Activated CD4-positive, alpha-beta T cell treated with anti-CD3 and anti-CD28 coated beads for 48 hours (primary cell): ENCODE data around the gene MRPS9.

Experiments
- DNase-seq: peaks from one replicate; pipeline ENCODE4 v3.0.0-alpha.2; 2020

Gene MRPS9

DNA sequence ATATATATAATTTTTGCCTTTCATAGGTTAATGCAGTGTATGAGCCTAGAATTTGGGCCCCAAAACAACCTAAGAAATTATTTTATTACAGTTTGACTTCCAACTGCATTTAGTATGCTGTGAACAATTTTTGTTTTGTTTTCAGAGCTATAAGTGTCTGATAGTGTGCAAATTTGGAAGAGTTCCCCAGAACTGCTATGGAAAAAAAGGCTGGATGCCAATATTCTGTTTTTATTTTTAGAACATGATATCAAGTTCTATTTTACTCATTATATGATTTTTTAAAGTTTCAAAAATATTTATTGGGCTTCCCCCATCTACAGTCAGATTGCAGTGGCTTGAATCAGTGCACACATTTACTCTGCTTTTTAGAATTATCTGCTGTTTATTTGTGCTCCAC lies 42.6 kb downstream of the MRPS9 start:
- no peak for DNase-seq

DNA sequence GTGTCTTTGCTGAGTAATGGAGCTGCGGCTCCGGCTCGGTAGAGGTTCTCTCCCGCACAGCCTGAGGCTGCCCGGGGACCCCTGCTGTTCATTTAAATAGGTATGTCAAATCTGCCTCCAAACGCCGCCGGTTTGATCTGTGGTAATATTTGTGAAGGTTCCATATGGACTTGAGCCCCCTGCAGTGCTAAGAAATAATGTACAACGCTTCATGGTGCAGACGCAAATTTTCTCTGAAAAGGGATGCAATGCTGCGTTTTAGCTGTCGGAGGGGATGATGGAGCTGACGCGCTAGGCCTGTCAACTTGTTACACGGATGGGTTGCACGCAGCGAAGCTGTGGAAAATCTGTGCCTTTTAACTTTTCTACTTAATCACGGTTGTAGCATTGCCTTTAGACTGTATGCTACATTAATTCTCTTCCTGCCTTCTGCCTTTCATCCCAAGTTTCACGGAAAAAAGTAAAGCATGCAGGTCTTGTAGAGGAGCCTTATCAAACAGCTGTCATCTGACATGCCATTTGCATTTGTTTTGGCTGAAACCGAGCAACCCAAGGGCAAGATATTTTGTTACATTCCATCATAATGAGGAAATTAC lies 43.2 kb downstream of the MRPS9 start:
- no peak for DNase-seq

DNA sequence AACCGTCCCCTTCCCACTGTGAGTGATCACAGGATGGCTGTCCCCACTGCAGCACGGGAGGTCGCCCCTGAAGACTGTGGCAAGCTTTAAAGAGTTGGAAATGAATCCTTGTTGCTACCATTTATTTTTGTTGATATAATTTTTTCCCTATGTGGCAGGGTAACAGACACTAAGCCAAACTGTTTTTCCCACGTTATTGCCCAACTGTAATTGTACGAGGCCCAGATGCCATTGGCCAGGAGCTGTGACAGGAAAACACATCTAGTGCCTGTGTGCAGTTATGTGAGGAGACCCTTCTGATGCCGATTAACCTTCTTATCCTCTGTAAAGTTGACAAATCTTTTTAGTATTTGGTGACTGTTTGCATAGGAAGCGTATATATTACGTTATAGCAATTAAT lies 44.2 kb downstream of the MRPS9 start:
- no peak for DNase-seq

DNA sequence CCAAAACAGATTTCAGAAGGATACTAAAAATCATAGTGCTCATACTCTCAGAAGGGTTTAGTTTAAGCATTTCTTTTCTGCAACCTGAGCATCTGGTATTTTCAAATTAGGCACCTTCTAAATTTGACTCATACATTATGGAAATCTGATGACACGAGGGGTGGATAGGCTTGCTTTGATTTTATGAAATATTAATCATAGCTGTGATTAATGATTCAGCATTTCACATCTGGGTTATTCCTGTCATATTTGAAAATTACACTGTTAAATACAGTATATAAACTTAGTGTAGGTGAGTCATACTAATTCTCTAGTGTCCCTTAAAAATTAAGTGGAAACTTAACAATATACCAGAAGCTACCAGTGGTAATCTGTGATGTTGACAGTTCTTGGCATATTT lies 47.7 kb downstream of the MRPS9 start:
- no peak for DNase-seq

DNA sequence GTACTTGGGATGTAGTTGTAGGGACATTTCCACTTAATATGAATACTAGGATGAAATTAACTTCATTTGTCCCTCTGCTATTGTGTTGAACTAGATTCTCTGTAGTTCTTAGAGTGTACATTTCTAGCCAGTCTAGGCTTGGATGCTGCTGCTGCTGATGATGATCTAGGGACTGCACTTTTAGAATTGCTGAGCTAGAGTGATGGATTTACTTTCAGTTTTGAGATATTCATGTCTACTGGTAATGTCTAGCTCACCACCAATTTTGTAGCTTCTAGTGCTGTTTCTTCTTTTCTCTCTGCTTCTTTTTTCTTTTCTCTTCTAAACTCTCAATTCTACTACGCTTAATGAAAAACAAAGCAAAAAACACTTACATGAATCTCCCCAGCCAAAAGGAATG lies 49.4 kb downstream of the MRPS9 start:
- DNase-seq: no peak

DNA sequence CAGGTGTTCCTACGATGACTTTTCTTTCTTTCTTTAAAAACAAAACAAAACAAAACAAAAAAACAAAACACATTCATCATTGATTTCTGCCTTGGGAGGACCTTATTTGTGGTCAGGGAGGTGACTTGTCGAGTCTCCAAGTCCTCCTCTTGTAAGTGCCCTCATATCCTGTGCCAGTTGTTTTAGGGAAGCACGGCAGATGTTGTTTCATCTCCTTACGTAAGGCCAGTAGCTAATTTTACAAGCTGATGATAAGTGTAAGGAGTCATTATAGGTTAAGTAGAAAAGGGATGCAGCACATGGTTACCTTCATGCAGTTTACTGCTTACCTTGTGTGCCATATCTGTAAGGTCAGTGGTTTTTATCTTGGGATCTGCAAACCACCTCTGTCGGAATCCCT lies 52.2 kb downstream of the MRPS9 start:
- no peak for DNase-seq

DNA sequence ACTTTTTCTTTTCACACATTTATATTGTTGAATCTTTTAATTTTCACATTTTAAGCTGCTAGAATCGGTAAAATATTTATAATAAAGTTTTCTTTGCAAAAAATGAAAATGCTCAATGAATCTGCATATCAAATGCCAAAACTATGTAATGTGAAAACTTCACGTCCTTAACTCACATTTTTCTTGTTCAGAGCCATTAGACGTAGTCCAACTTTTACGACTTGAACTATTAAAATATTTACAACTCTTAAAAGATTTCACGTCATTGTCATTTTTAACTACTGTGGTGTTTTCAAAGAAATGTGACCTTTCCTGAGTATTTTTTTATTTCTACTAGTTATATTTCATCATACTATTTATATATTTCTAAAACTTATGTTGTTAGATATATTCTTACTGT lies 54.9 kb downstream of the MRPS9 start:
- no peak for DNase-seq

DNA sequence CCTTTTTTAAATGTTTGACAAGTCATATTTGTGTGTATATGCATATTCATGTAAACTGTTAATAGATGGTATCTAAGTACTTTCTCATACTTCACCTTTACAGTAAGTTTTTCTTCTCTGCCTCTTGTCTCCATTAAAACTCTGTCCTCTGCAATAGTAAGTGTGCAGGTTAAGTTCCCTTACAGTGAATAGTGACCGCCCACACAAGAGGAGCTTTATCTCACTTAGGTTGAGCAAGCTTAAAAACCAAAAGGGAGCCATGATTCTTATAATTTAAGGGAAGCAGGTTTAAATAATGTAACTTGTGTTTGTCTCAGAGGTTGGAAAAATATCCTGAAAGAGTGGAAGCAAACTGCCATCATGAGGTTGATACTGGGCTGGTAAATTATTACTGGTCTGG lies 61.3 kb downstream of the MRPS9 start:
- DNase-seq: no peak

DNA sequence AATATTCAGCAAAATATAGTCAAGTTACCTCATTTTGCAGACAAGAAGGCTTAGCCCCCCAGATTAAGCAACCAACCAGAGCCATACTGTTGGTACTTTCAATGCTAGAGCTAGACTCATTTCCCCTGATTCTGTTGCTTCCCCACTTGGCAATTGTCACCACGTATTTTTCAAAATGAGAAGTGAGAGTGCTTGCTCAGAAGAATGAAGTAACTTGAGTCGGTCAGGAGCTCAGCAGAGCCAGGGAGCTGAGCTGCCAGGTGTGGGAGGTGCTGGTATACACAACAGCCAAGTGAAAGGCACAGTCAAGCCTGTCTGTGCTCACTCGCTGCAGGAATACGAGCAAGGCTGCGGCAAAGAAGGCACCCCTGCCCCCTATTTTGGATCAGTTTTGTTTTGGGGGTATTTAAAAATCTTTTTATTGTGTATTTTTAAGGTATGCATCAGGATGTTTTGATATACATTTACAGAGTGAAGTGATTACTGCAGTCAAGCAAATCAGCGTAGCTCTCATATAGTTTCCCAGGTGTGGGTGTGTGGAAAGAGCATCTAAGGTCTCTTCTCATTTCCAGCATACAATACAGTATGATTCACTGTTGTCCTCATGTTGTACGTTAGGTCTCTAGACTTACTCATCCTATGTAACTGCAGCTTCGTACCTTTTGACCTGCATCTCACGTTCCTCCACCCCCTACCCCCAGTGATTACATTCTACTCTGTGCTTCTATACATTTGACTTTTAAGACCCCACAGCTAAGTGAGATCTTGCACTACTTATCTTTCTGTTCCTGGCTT lies 62.4 kb downstream of the MRPS9 start:
- DNase-seq: no peak

DNA sequence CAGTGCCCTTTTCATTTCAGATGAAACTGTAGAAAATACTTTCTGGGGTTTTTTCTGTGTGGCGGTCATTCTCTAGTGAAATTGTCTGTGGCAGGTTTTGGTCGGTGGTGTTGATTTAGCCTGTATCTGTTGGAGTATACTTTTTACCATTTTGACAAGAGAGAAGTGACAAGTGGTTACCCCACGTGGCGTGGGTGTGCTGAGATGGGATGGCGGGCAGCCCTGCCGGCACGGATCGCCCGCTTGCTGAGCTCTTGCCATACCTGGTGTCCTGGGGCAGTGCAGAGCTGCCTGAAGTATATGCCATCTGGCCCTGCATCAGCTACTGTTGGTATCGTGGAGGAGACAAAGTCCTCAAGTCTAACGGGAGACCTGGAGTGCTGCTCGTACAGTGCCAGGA lies 64.1 kb downstream of the MRPS9 start:
- DNase-seq: no peak

DNA sequence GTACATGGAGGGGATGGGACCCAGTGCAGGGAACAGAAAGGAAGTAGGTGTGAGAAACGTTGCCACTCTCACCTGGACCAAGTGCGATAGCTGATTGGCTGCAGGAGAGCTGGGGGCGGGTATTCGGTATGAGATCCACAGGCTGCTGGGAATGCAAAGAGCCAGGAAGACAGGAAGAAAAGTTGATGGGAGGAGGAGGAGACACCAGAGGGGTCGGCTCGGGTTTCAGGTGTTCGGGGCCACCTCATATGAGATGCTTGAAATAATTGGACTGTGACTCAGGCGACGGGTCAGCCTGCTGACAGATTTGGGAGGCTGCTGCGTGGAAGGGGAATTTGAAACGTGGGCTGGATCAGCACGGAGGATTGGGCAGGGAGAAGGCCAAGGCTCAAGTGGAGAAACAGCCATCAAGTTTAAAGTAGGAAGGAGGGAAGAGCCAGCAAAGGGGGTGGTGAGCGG lies 65.1 kb downstream of the MRPS9 start:
- DNase-seq: no peak

DNA sequence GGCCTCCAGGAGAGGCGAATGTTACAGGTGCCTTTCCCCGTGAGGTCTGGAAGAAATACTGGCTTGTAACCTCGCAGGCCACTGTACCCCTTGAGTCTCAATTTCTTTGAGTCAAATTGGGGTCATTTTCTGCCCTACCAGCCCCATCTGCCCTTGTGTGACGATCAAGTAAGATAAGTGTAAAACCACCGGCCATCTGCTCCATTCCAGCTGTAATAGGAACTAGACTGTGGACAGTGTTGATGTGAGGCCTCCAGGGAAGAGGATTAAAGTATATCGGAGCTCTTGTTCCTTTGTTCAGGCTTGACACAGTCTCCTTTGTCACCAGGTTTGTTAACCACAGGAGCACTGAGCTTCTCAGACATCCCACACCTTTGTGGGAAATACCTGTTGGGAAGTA lies 65.6 kb downstream of the MRPS9 start:
- no peak for DNase-seq

DNA sequence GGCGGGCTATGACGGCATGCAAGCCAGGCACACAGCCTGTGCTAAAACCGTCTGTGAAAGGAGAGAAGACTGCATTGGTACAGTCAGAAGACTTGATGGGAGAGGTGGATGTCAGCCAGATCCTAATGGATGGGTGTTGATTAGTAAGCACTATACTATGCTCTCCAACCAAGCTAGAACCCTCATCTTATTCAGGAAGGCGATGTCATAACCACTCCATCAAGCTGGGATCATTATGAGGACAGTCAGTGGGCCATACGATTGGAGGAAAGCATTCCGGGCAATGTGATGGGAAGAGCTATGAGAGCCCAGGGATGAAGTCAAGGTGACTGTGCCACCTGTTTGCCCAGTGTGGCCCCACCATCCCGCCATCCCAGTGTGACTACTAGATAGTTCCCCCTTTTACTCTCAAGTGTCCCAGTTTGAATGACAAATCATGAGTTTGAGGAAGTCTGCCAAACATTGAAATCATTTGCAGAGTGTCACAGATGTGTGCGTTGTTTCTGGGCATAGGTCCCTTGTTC lies 66.4 kb downstream of the MRPS9 start:
- no peak for DNase-seq

DNA sequence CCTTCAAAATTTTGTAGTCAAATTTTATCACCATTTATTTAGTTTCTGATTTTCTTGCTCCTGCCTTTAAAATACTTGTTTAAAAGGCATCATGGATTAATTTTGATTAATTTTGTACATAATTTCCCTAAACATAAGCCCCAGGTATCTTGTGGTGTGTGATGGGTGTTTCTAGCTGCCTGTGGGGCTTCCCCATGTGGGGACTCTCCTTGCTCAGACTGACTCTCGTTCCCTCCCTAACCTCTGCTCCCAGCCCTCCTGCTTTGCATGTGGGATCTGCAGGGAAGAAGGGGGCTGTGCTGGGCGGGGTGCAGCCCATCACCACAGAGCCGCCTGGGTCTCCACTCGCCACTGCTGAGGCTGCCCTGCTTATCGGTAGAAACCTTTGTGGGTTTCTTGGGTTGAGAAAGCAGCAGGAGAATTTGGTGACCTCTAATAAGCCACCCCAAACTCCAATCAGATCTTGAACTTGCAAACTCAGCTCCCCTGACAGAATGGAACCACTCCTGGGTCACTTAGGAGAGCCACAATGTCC lies 72.5 kb downstream of the MRPS9 start:
- DNase-seq: no peak

DNA sequence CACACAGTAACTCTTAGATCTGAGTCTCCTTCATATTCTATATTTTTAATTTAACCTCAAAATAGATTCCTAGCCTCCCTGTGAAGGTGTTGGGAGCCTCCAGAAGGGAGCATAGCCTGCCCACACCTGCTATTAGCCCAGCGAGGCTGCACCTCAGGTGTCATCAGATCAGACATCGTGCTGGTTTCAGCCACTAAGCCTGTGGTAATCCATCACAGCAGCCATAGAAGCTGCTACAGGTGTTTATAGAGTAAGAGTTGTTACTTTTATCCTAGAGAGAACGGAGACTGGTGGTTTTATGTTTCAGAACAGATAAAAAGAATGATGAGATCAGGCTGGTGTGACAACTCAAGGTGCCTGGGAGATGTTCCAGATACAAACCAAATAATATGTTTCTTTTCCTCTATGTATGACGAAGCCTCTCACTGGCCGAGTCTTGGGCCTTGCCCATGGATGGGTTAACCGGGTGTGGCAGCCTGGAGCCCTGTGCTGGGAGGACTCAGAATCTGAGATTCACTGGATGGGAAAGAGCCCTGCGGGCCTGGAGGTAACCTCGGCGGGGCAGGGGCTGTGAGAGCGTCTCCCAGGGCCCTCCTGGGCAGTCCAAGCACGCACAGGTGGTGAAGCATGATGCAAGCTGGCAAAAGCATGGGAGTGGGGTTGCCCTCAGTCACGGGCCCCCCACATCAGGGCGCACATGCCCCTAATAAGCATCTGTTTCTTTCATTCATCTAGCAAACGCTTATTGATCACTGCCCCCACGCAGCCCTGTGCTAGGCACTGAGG lies 73.7 kb downstream of the MRPS9 start:
- DNase-seq: no peak

DNA sequence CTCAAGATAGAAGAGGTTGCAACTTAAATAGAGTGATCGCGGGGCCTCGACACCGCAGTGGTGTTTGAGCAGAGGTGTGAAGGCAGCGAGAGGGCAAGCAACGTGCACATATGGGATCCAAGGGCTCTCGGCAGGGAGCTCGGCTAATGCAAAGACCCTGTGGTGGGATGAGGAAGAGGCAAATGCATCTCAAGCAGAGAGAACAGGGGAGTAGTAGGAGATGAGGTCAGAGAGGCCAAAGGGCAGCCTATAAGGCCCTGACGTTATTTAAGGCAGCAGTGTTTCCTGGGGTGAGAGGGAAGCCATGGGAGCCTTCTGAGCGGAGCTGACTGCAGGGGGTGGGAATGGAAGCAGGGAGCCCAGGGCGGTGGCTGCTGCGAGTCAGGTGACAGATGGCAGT lies 74.5 kb downstream of the MRPS9 start:
- DNase-seq: no peak

DNA sequence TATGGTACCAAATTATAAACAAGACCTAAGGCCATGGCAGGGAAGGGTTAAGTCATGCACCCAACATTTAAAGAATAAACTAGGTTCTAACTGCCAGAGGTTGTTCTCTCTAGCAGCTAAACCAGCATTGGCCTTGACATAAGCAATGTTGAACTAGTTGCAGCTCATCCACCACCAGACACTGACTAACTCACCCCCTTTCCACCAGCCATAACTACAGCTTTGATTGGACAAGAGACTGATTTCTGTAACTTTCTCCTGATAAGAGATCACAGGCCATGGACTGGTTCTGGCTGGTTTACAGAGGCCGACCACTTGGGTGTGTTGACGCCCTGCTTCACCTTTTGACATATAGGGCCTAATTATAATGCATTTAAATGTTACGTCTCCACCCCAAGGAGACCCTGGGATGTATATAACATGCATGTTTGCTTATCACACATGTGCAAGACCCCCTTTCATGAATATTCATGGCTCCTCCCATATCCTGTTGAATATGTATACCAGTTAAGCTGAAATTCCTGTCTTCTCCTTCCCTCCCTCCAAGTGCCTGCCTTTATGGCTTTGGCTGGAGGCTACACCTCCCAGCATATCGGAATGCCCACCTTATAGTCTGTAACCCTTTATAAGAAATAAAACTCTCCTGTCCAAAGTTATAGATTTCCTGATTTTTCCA lies 75.9 kb downstream of the MRPS9 start:
- no peak for DNase-seq

DNA sequence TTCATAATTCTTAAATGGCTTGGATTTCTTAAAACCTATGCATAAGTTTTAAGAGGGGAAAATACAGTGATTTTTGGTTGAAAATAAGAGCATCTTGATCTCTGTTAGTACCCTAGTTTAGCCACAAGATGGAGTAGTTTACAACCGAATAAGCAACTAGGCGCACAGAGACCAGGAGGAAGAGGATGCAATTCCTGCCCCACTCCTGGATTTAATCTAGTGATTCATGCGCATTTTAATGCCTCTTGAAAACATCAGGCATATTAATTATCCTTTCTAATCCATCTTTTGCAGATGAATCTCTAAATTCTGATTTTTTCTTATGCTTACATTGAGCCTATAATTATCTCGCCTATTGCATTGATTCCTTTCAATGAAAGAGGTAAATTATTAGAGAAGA lies 76.7 kb downstream of the MRPS9 start:
- no peak for DNase-seq

DNA sequence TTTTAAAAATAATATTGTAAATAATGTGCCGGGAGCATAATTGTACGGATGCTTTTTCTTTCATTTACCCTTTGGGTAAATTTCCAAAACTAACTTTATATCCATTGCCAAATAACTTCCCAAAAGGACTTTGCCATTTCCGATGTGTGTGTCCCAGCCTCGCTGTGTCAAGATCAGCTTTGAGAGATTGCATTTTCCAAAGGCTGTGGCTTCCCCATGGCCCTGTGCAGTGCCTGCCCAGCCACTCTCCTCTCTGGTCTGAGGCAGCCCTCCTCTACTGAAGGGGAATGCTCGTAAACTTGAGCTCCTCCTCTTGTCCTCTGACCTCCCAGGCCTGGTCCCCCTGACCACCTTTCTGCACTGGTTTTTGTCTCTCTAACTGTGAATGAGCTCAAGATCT lies 78.5 kb downstream of the MRPS9 start:
- DNase-seq: no peak

DNA sequence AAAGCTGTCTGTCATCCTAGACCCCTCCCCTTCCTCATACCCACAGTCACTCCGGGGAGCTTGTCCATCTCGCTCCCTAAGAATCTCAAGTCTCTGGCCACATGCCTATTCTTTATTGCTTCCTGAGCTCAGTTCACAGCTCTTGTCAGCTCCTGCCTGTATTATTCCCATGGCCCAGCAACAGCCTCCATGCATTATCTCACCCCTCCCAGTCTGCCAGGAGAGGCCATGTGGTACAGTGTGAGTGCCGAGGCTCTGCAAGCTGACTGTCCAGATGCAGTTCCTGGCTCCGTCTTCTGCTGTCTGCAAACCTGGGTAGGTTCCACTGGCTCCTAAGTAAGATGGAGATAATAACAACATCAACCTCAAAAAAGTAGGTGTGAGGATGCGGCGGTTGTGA lies 79.7 kb downstream of the MRPS9 start:
- DNase-seq: no peak

DNA sequence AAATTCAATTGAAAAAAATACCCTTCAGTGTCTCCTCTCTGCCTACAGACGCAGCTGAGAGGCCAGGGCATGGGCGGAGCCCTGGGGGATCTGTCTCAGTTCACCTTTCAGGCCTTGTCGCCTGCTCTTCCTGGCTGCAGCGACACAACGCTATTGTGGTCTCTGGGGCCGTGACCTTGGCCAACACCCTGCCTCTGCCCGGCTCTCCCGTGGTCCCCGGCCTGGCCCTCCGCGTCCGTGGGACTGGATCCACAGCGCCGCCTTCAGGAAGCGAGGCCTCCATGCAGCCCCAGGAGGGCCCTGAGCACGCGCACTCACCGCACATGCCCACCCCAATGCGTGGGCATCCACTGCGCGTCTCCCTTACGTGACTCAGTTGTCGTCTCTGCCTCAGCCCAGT lies 81.1 kb downstream of the MRPS9 start:
- DNase-seq: peak; percentile 15

DNA sequence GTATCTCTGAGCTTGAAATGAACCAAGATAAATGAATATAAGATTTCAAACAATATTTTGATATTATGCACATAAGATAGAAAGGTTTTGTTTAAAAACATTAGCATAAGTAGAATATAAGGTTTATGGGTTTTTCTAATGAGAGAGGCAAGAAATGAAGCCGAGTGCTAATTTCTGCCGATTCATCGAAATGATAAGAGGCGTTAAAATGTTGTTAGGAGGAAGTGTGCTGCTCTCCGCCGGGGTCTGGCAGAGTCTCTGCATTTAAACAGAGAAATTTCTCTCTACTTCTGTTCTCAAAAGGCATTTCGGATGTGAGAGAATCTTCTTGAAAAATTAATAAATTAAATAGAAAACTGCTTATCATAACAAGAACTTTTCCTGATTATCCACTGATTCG lies 83.6 kb downstream of the MRPS9 start:
- no peak for DNase-seq

DNA sequence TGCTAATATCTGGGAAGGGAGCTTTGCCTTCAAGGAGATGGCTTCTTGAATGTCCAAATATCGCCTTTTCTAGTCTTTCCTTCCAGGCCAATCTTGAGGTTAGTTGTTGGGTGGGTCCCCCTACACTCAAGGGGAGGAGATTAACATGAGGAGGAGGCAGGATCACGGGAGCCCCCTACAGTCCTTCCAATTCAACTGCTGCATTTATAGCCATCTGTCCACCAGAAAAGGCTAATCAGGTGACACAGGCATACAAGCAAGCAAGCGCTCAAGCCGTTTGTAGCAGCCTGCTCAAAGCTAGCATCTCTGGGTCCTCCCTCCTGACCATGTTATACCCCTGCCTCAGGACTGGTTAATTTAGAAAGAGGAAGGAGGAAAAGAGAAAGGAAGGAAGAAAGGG lies 87.6 kb downstream of the MRPS9 start:
- no peak for DNase-seq
